ENCODE data around the gene PLK2. TPM values are rescaled to one million over a fixed set of nuclear protein-coding genes. Genes with fewer than 3 reads are reported as not detected.

The PLK2 gene
- total RNA-seq, 1 experiment from 2014 or later: 1,179 TPM

GRCh38 chr5:58450811-58451629 is 8.9 kb downstream of the PLK2 start:
- DNase-seq (ENCODE audit: low read depth): peak; percentile 69

GRCh38 chr5:58450018-58450417 is 9.9 kb downstream of the PLK2 start:
- peak; percentile 16 for DNase-seq (ENCODE audit: low read depth)

- DNase-seq (ENCODE audit: low read depth): peak; percentile 65
These were observed 12.7 kb downstream of the PLK2 start for GRCh38 chr5:58447226-58447625.

GRCh38 chr5:58446024-58446423 is 13.9 kb downstream of the PLK2 start:
- no peak for DNase-seq (ENCODE audit: low read depth)

- DNase-seq (ENCODE audit: low read depth): peak; percentile 7
These were observed 15.1 kb downstream of the PLK2 start for GRCh38 chr5:58444805-58445204.

GRCh38 chr5:58440901-58441460 is 18.9 kb downstream of the PLK2 start:
- DNase-seq (ENCODE audit: low read depth): no peak

GRCh38 chr5:58439094-58439644 is 20.7 kb downstream of the PLK2 start:
- DNase-seq (ENCODE audit: low read depth): no peak

- no peak for DNase-seq (ENCODE audit: low read depth)
These were observed 22.2 kb downstream of the PLK2 start for GRCh38 chr5:58437661-58438060.

- DNase-seq (ENCODE audit: low read depth): no peak
These were observed 28.1 kb downstream of the PLK2 start for GRCh38 chr5:58431832-58432231.

GRCh38 chr5:58412932-58413331 is 47.0 kb downstream of the PLK2 start:
- peak; percentile 46 for DNase-seq (ENCODE audit: low read depth)

GRCh38 chr5:58412081-58412480 is 47.8 kb downstream of the PLK2 start:
- DNase-seq (ENCODE audit: low read depth): no peak

GRCh38 chr5:58411372-58411771 is 48.5 kb downstream of the PLK2 start:
- DNase-seq (ENCODE audit: low read depth): peak; percentile 11

- DNase-seq (ENCODE audit: low read depth): peak; percentile 83
These were observed 49.4 kb downstream of the PLK2 start for GRCh38 chr5:58410441-58410840.

- DNase-seq (ENCODE audit: low read depth): peak; percentile 82
These were observed 52.7 kb downstream of the PLK2 start for GRCh38 chr5:58407042-58407719.

- no peak for DNase-seq (ENCODE audit: low read depth)
These were observed 53.5 kb downstream of the PLK2 start for GRCh38 chr5:58406394-58406793.

GRCh38 chr5:58405175-58405574 is 54.7 kb downstream of the PLK2 start:
- no peak for DNase-seq (ENCODE audit: low read depth)

GRCh38 chr5:58404734-58405133 is 55.2 kb downstream of the PLK2 start:
- DNase-seq (ENCODE audit: low read depth): no peak

Other genes with a start within 250 kb of the PLK2 start
- not detected in 2 replicates for gene GAPT, start 31.3 kb upstream of the PLK2 start, total RNA-seq (2014; rRNA removed; shearing (Covaris generic))
- gene RAB3C, start 123.0 kb upstream of the PLK2 start, total RNA-seq (2014; rRNA removed; shearing (Covaris generic)): 0.02 TPM in 1 of 2 replicates, not detected in the other